ENCODE results near the gene TAF3.
"Not testable (repeated sequence)": the region's sequence is repeated elsewhere in the genome, so short reads cannot be mapped to it uniquely, and the experiment has no call there.

Gene TAF3

GRCh38 chr10:7792541-7792940 is 25.8 kb upstream of the TAF3 start:
- DNase-seq (ENCODE audit: low read depth in 1 of 2, low spot score in 1 of 2): no peak
- in situ Hi-C loops (cut with HindIII; ENCODE audit: low pct_unique_long_range_greater_than_20kb, low sequenced_read_pairs): no loop called here
- TF ChIP-seq JUND (IDR thresholded peaks at IDR 0.05; ENCODE audit: low read depth): no peak

GRCh38 chr10:7794251-7795026 is 23.9 kb upstream of the TAF3 start:
- TF ChIP-seq JUND (IDR thresholded peaks at IDR 0.05; ENCODE audit: low read depth): no peak
- in situ Hi-C loops (cut with HindIII; ENCODE audit: low pct_unique_long_range_greater_than_20kb, low sequenced_read_pairs): no loop called here
- no peak for DNase-seq (ENCODE audit: low read depth in 1 of 2, low spot score in 1 of 2)

- no peak for TF ChIP-seq JUND (IDR thresholded peaks at IDR 0.05; ENCODE audit: low read depth)
- in situ Hi-C loops (cut with HindIII; ENCODE audit: low pct_unique_long_range_greater_than_20kb, low sequenced_read_pairs): no loop called here
These were observed 22.7 kb upstream of the TAF3 start for GRCh38 chr10:7795605-7796004.

GRCh38 chr10:7797582-7797981 is 20.7 kb upstream of the TAF3 start:
- in situ Hi-C loops (cut with HindIII; ENCODE audit: low pct_unique_long_range_greater_than_20kb, low sequenced_read_pairs): no loop called here
- TF ChIP-seq JUND (IDR thresholded peaks at IDR 0.05; ENCODE audit: low read depth): no peak
- DNase-seq (ENCODE audit: low read depth in 1 of 2, low spot score in 1 of 2): no peak

More at GRCh38 chr10:7795605-7796004, 22.7 kb upstream of the TAF3 start:
- no peak for DNase-seq (ENCODE audit: low read depth in 1 of 2, low spot score in 1 of 2)

GRCh38 chr10:7802606-7803005 is 15.7 kb upstream of the TAF3 start:
- in situ Hi-C loops (cut with HindIII; ENCODE audit: low pct_unique_long_range_greater_than_20kb, low sequenced_read_pairs): no loop called here
- no peak for TF ChIP-seq JUND (IDR thresholded peaks at IDR 0.05; ENCODE audit: low read depth)
- DNase-seq (ENCODE audit: low read depth in 1 of 2, low spot score in 1 of 2): no peak

GRCh38 chr10:7804216-7804615 is 14.1 kb upstream of the TAF3 start:
- no peak for TF ChIP-seq JUND (IDR thresholded peaks at IDR 0.05; ENCODE audit: low read depth)
- no peak for DNase-seq (ENCODE audit: low read depth in 1 of 2, low spot score in 1 of 2)
- in situ Hi-C loops (cut with HindIII; ENCODE audit: low pct_unique_long_range_greater_than_20kb, low sequenced_read_pairs): no loop called here

GRCh38 chr10:7804741-7805140 is 13.6 kb upstream of the TAF3 start:
- no peak for TF ChIP-seq JUND (IDR thresholded peaks at IDR 0.05; ENCODE audit: low read depth)
- DNase-seq (ENCODE audit: low read depth in 1 of 2, low spot score in 1 of 2): no peak
- in situ Hi-C loops (cut with HindIII; ENCODE audit: low pct_unique_long_range_greater_than_20kb, low sequenced_read_pairs): no loop called here

- in situ Hi-C loops (cut with HindIII; ENCODE audit: low pct_unique_long_range_greater_than_20kb, low sequenced_read_pairs): no loop called here
- TF ChIP-seq JUND (IDR thresholded peaks at IDR 0.05; ENCODE audit: low read depth): no peak
- no peak for DNase-seq (ENCODE audit: low read depth in 1 of 2, low spot score in 1 of 2)
These were observed 9.5 kb upstream of the TAF3 start for GRCh38 chr10:7808686-7809267.

- no peak for DNase-seq (ENCODE audit: low read depth in 1 of 2, low spot score in 1 of 2)
- no peak for TF ChIP-seq JUND (IDR thresholded peaks at IDR 0.05; ENCODE audit: low read depth)
- in situ Hi-C loops (cut with HindIII; ENCODE audit: low pct_unique_long_range_greater_than_20kb, low sequenced_read_pairs): no loop called here
These were observed 7.9 kb upstream of the TAF3 start for GRCh38 chr10:7810443-7810842.

- no peak for DNase-seq (ENCODE audit: low read depth in 1 of 2, low spot score in 1 of 2)
- in situ Hi-C loops (cut with HindIII; ENCODE audit: low pct_unique_long_range_greater_than_20kb, low sequenced_read_pairs): no loop called here
- no peak for TF ChIP-seq JUND (IDR thresholded peaks at IDR 0.05; ENCODE audit: low read depth)
These were observed 7.3 kb upstream of the TAF3 start for GRCh38 chr10:7811000-7811399.

GRCh38 chr10:7811743-7812142 is 6.6 kb upstream of the TAF3 start:
- in situ Hi-C loops (cut with HindIII; ENCODE audit: low pct_unique_long_range_greater_than_20kb, low sequenced_read_pairs); DNase-seq (ENCODE audit: low read depth in 1 of 2, low spot score in 1 of 2): not testable (repeated sequence)

- in situ Hi-C loops (cut with HindIII; ENCODE audit: low pct_unique_long_range_greater_than_20kb, low sequenced_read_pairs): no loop called here
- TF ChIP-seq JUND (IDR thresholded peaks at IDR 0.05; ENCODE audit: low read depth): no peak
- DNase-seq (ENCODE audit: low read depth in 1 of 2, low spot score in 1 of 2): peak in 1 of 2 experiments; percentile 37
These were observed 4.8 kb upstream of the TAF3 start for GRCh38 chr10:7813481-7813880.

- in situ Hi-C loops (cut with HindIII; ENCODE audit: low pct_unique_long_range_greater_than_20kb, low sequenced_read_pairs): no loop called here
These were observed 729 bp upstream of the TAF3 start for GRCh38 chr10:7817576-7817975.

GRCh38 chr10:7817984-7818294 is 366 bp upstream of the TAF3 start:
- in situ Hi-C loops (cut with HindIII; ENCODE audit: low pct_unique_long_range_greater_than_20kb, low sequenced_read_pairs): no loop called here
- TF ChIP-seq JUND (IDR thresholded peaks at IDR 0.05; ENCODE audit: low read depth): no peak
- no peak for DNase-seq (ENCODE audit: low read depth in 1 of 2, low spot score in 1 of 2)

More at GRCh38 chr10:7817576-7817975, 729 bp upstream of the TAF3 start:
- DNase-seq (ENCODE audit: low read depth in 1 of 2, low spot score in 1 of 2): no peak
- TF ChIP-seq JUND (IDR thresholded peaks at IDR 0.05; ENCODE audit: low read depth): no peak

All from T47D (cell line).